ENCODE data around the gene OR2V1.
"Not testable (repeated sequence)": the region's sequence is repeated elsewhere in the genome, so short reads cannot be mapped to it uniquely, and the experiment has no call there.

OR2V1 gene

DNA sequence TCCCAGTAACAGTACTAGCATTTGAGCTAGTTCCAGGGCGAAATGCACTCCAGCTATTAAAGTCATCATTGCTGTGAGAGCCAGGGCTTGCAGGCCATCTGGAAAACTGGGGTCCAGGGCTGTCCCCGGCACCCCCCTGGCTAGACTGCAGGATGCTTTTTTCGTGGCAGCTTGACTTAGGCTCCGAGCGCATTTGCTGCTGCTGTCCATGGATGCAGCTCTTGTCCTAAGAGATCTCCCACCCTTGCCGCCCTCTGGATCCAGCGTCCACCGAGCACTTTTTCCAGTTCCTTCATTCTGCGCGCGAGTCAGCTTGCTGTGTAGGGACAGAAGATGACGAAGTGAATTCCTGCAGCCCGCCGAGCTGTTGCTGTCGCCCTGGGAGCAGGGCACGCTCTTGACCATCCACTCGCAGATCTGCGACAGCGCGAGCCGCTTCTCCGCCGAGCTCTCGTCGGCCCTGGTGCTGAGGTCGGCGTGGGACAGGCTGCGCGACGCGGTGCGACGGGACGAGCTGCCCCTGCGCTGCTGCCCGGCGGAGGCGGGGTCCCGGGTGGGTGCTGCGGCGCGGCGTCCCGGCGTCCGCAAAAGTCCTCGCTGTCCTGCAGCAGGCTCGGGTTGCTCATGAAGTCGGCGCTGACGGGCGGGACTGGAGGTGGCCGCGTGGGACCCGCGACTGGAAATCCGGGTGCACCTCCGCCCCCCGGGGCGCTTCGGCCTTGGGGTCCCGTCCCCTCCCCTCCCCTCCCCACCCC lies 30.7 kb downstream of the OR2V1 start:
- DNase-seq, result no peak

- DNase-seq, result no peak
Observed at GRCh38 chr5:181099602-181100086, 31.3 kb downstream of the OR2V1 start.

- no peak for DNase-seq
Observed at GRCh38 chr5:181098762-181099601, 32.0 kb downstream of the OR2V1 start.

- not testable (repeated sequence) for DNase-seq
Observed at GRCh38 chr5:181097759-181098491, 33.0 kb downstream of the OR2V1 start.

DNA sequence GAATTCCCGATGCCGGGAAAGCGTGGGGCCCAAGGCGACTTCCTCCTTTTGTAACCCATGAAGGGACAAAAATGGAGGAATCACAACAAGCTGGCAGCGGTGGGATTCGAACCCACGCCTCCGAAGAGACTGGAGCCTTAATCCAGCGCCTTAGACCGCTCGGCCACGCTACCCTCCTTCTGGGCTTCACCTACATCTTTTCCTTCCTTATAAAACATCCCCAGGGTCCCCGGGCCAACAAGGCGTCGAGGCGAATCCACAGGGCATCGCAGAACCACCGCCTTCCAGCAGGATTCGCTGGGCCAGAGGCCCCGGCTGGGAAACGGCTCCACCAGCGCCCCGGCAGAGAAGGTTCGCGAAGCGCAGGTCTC lies 33.6 kb downstream of the OR2V1 start:
- DNase-seq, result not testable (repeated sequence)

- not testable (repeated sequence) for DNase-seq
Observed at GRCh38 chr5:181096721-181097382, 34.1 kb downstream of the OR2V1 start.

GRCh38 chr5:181095162-181095561 lies 35.8 kb downstream of the OR2V1 start:
- not testable (repeated sequence) for DNase-seq

GRCh38 chr5:181092428-181092827 lies 38.5 kb downstream of the OR2V1 start:
- DNase-seq, result no peak

- no peak for DNase-seq
Observed at GRCh38 chr5:181088289-181088688, 42.7 kb downstream of the OR2V1 start.

GRCh38 chr5:181087309-181087708 lies 43.7 kb downstream of the OR2V1 start:
- no peak for DNase-seq

DNA sequence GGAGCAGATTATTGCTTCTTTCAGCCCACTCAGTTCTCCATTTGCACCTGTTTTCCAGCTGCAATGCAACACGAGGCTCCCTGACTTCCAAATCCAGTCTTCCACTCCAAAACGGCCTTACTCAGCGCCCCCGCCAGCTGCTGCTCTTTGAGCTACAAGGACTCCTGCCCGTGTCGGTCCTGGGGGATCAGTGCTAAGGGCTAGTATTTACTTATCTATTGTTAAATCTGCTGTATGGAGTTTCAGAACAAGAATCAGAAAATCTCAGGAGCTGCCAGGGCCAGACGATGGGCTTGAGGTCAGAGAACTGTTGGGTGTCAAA lies 44.1 kb downstream of the OR2V1 start:
- DNase-seq, result no peak

- DNase-seq, result no peak
Observed at GRCh38 chr5:181086026-181086883, 44.7 kb downstream of the OR2V1 start.

DNA sequence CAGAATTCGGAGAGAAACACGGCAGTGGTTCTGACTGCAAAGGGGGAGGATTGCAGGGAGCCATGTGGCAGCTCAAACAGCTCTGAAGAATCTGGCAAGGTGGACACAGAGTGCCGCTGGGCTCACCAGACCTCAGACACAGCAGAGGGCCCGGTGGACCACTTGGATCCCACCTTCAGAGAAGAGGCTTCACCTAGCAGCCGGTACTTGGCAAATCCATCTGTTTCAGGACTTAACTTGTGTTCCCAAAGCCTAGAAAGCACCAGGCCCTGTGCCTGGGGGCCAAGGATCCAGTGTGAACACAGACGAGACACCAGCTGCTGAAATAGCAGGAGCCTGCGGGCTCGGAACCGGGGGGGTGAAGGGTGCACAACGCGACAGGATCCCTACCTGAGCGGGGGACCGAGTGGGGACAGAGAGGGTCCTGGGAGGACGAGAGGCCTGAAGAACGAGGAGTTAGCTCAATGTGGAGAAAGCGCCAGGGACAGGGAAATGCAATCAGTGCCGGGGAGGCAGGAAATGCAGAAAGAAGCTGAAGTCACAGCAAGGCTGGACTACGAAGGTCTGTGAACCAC lies 46.3 kb downstream of the OR2V1 start:
- DNase-seq, result no peak

- no peak for DNase-seq
Observed at GRCh38 chr5:181081989-181082388, 49.0 kb downstream of the OR2V1 start.

- DNase-seq, result no peak
Observed at GRCh38 chr5:181076920-181077319, 54.0 kb downstream of the OR2V1 start.
